GM19463 (cell line): ENCODE data around the gene ZNF536.

Experiments
- ATAC-seq: cut with Tn5 transposase; IDR thresholded peaks from one replicate; pipeline ENCODE4 v1.9.1; 2021; ENCODE audit warnings: mild to moderate bottlenecking, moderate library complexity; ENCODE audit not compliant: unreplicated experiment

The ZNF536 gene

GRCh38 chr19:30593356-30593755 lies 221.2 kb downstream of the ZNF536 start:
- no peak for ATAC-seq

GRCh38 chr19:30593975-30594745 lies 222.0 kb downstream of the ZNF536 start:
- ATAC-seq = no peak

DNA sequence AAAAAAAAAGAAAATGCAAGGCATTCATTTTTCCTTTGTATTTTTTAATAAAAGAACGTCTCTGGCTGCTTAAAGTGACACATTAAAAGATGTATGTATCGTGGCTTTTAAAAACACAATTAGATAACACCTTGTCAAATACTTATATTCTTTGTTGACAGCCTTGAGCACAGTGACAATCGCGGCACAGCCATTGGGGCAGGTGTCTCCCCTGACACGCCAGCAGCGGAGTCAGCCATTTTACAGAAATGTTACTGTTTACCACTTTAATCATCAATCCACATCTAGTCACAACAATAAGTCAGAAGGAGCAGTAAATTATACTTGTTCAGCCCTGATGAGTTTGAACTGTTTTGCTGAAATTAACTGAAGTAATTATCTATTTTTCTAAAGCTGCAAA lies 224.1 kb downstream of the ZNF536 start:
- no peak for ATAC-seq

- ATAC-seq = no peak
Observed at GRCh38 chr19:30596813-30597399, 224.7 kb downstream of the ZNF536 start.

GRCh38 chr19:30598688-30599087 lies 226.5 kb downstream of the ZNF536 start:
- no peak for ATAC-seq

DNA sequence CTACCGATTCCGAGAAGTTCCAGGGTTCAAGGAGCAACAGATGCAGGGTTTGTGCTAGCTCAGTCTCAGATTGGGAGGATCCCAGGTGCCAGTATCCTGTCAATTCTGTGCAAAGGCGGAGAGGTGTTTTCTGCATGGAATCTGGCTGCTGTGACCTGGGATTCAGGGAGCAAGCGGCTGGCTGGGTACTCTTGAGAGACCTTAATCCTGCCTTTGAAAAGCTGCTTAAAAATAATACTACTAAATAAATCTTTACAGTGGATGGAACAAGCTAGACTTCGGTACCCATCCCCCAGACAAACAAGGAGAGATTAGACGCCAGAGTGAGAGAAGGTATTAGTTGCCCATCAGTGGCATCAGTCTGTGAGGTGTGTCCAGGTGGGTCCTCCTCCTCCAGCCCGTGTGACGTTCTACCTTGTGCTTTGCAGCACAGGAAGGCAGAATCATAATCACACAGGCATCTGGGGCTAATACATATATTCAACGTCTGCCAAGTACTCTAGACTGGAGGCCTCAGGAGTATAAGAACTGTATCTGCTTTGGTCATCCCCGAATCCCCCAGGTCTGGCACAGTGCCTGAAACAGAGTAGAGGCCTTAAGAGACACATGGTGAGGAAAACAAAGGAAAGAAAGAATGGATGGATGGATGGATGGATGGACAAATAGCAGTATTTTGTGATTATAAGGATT lies 230.6 kb downstream of the ZNF536 start:
- no peak for ATAC-seq

GRCh38 chr19:30604657-30605056 lies 232.5 kb downstream of the ZNF536 start:
- ATAC-seq = no peak

GRCh38 chr19:30605333-30605732 lies 233.1 kb downstream of the ZNF536 start:
- no peak for ATAC-seq

- ATAC-seq = no peak
Observed at GRCh38 chr19:30606114-30607050, 234.2 kb downstream of the ZNF536 start.
